Mucosa of stomach (tissue), 1 donor: ENCODE measurements around the gene AUNIP.

Source experiments
- H3K27me3 ChIP-seq: one replicate; pipeline ENCODE4 v1.7.0; 2013; ENCODE audit warnings: mild to moderate bottlenecking, low read length; ENCODE audit not compliant: control insufficient read depth, insufficient read depth
- H3K36me3 ChIP-seq: one replicate; pipeline ENCODE4 v1.7.0; 2013; ENCODE audit warnings: low read length; ENCODE audit not compliant: control insufficient read depth, insufficient read depth
- H3K4me1 ChIP-seq: one replicate; pipeline ENCODE4 v1.7.0; 2013; ENCODE audit warnings: mild to moderate bottlenecking, low read length; ENCODE audit not compliant: control insufficient read depth, insufficient read depth
- H3K4me3 ChIP-seq: one replicate; pipeline ENCODE4 v1.7.0; 2013; ENCODE audit warnings: low read length
- H3K9ac ChIP-seq: one replicate; pipeline ENCODE4 v1.7.0; 2013; ENCODE audit warnings: mild to moderate bottlenecking, low read length, moderate library complexity
- H3K9me3 ChIP-seq: one replicate; pipeline ENCODE4 v1.7.0; 2013; ENCODE audit warnings: mild to moderate bottlenecking, low read length, moderate library complexity; ENCODE audit not compliant: control insufficient read depth
- donor health status: Pancreatic carcinoma.

The AUNIP gene

GRCh38 chr1:25880518-25880917 is 21.3 kb upstream of the AUNIP start:
- H3K9ac ChIP-seq = no peak overlapping the region
- no peaks in the 10 kb centered on the region for H3K9me3 ChIP-seq
- H3K4me1 ChIP-seq = peaks cover 16% of the 10 kb centered on the region
- no peaks in the 10 kb centered on the region for H3K36me3 ChIP-seq
- H3K4me3 ChIP-seq = no peak overlapping the region
- H3K27me3 ChIP-seq = no peaks in the 10 kb centered on the region

- Histone ChIP-seq H3K9me3 (no peaks in the 10 kb centered on the region), H3K27me3 (no peaks in the 10 kb centered on the region), H3K36me3 (no peaks in the 10 kb centered on the region), H3K4me3 (no peak overlapping the region), H3K9ac (no peak overlapping the region), H3K4me1 (peaks cover 20% of the 10 kb centered on the region)
Observed at GRCh38 chr1:25879675-25880074, 20.4 kb upstream of the AUNIP start.

- H3K9me3 ChIP-seq = no peaks in the 10 kb centered on the region
- no peaks in the 10 kb centered on the region for H3K36me3 ChIP-seq
- H3K4me1 ChIP-seq = peaks cover 29% of the 10 kb centered on the region
- no peak overlapping the region for H3K4me3 ChIP-seq
- H3K27me3 ChIP-seq = no peaks in the 10 kb centered on the region
- H3K9ac ChIP-seq = no peak overlapping the region
Observed at GRCh38 chr1:25878690-25879089, 19.4 kb upstream of the AUNIP start.

GRCh38 chr1:25877155-25877554 is 17.9 kb upstream of the AUNIP start:
- Histone ChIP-seq H3K4me3 (no peak overlapping the region), H3K9me3 (no peaks in the 10 kb centered on the region), H3K27me3 (no peaks in the 10 kb centered on the region), H3K4me1 (peaks cover 44% of the 10 kb centered on the region), H3K9ac (no peak overlapping the region), H3K36me3 (no peaks in the 10 kb centered on the region)

GRCh38 chr1:25876693-25877077 is 17.4 kb upstream of the AUNIP start:
- Histone ChIP-seq H3K4me3 (no peak overlapping the region), H3K27me3 (no peaks in the 10 kb centered on the region), H3K4me1 (peaks cover 49% of the 10 kb centered on the region), H3K9me3 (no peaks in the 10 kb centered on the region), H3K9ac (no peak overlapping the region), H3K36me3 (no peaks in the 10 kb centered on the region)

GRCh38 chr1:25875856-25876692 is 16.8 kb upstream of the AUNIP start:
- Histone ChIP-seq H3K4me3 (no peak overlapping the region), H3K4me1 (peaks cover 55% of the 10 kb centered on the region), H3K36me3 (no peaks in the 10 kb centered on the region), H3K9me3 (no peaks in the 10 kb centered on the region), H3K27me3 (no peaks in the 10 kb centered on the region), H3K9ac (peak overlapping the region; percentile 67)

GRCh38 chr1:25875154-25875855 is 16.0 kb upstream of the AUNIP start, which contains the start of gene PAQR7:
PAQR7 (minus strand) TSS chr1:25875708; CDS start chr1:25863839, 11,869 bp downstream.
- H3K27me3 ChIP-seq = no peaks in the 10 kb centered on the region
- H3K9ac ChIP-seq = peak within 1 kb of the TSS; percentile 67
- peaks cover 60% of the 10 kb centered on the region for H3K4me1 ChIP-seq
- no peaks in the 10 kb centered on the region for H3K9me3 ChIP-seq
- no peak within 1 kb of the TSS for H3K4me3 ChIP-seq
- no peaks in the 10 kb centered on the region for H3K36me3 ChIP-seq

GRCh38 chr1:25874635-25875153 is 15.4 kb upstream of the AUNIP start:
- Histone ChIP-seq H3K9ac (peak overlapping the region; percentile 67), H3K36me3 (no peaks in the 10 kb centered on the region), H3K27me3 (no peaks in the 10 kb centered on the region), H3K9me3 (no peaks in the 10 kb centered on the region), H3K4me1 (peaks cover 61% of the 10 kb centered on the region), H3K4me3 (no peak overlapping the region)

- Histone ChIP-seq H3K9ac (peak overlapping the region; percentile 67), H3K4me3 (no peak overlapping the region), H3K27me3 (no peaks in the 10 kb centered on the region), H3K36me3 (no peaks in the 10 kb centered on the region), H3K4me1 (peaks cover 56% of the 10 kb centered on the region), H3K9me3 (no peaks in the 10 kb centered on the region)
Observed at GRCh38 chr1:25874209-25874608, 15.0 kb upstream of the AUNIP start.

- Histone ChIP-seq H3K4me3 (no peak overlapping the region), H3K9ac (no peak overlapping the region), H3K4me1 (peaks cover 57% of the 10 kb centered on the region)
Observed at GRCh38 chr1:25873120-25873519, 13.9 kb upstream of the AUNIP start.

GRCh38 chr1:25872713-25873112 is 13.5 kb upstream of the AUNIP start:
- Histone ChIP-seq H3K9me3 (no peaks in the 10 kb centered on the region), H3K36me3 (no peaks in the 10 kb centered on the region), H3K4me1 (peaks cover 61% of the 10 kb centered on the region), H3K4me3 (no peak overlapping the region), H3K27me3 (no peaks in the 10 kb centered on the region), H3K9ac (no peak overlapping the region)

More at GRCh38 chr1:25873120-25873519, 13.9 kb upstream of the AUNIP start:
- Histone ChIP-seq H3K27me3 (no peaks in the 10 kb centered on the region), H3K36me3 (no peaks in the 10 kb centered on the region), H3K9me3 (no peaks in the 10 kb centered on the region)
